Colonic mucosa (tissue), 4 donors: ENCODE results near the gene KIAA1614. TPM values are rescaled to one million over a fixed set of nuclear protein-coding genes. Genes with fewer than 3 reads are reported as not detected.
A peak's percentile ranks its signal among the peaks of the same experiment; 100 is the strongest.

Source experiments
- DNase-seq: peaks from one replicate; pipeline ENCODE4 v3.0.0-alpha.2; 2020
- H3K27ac ChIP-seq: fragments of 200-600 bp; one replicate; pipeline ENCODE4 v1.8.0; 2021
- H3K27me3 ChIP-seq: fragments of 200-600 bp; one replicate; pipeline ENCODE4 v1.8.0; 2021
- H3K36me3 ChIP-seq: fragments of 200-600 bp; one replicate; pipeline ENCODE4 v1.8.0; 2021
- H3K4me1 ChIP-seq: fragments of 200-600 bp; one replicate; pipeline ENCODE4 v1.8.0; 2021; ENCODE audit warnings: mild to moderate bottlenecking
- H3K4me3 ChIP-seq: fragments of 200-600 bp; one replicate; pipeline ENCODE4 v1.8.0; 2021
- H3K9ac ChIP-seq, 2 donors: one replicate each; pipeline ENCODE4 v1.7.0; 2013; ENCODE audit warnings: control low read depth in 2 of 2, low read depth in 2 of 2, low read length in 2 of 2
- H3K9me3 ChIP-seq: fragments of 200-600 bp; one replicate; pipeline ENCODE4 v1.8.0; 2021
- CTCF ChIP-seq: fragments of 200-600 bp; IDR thresholded peaks from one replicate; pipeline ENCODE4 v1.8.0; 2022; ENCODE audit warnings: antibody characterized with exemption, mild to moderate bottlenecking
- intact Hi-C: fragments of 100-400 bp; cut with DNase I; formaldehyde crosslinking; loops from one replicate; pipeline ENCODE4 v1.14.1; 2022
- total RNA-seq, 2 donors: library from RNA; stranded (reverse); fragmentation: NEBNext Ultra II Directional in 1 of 2; extraction: Animal tissue kit (Norgen Biotek cat#: 25700) in 1 of 2; gene quantifications; one replicate each; pipeline ENCODE4 v1.2.1, GENCODE V29; 2021
- donor health status: healthy.
- donor health status: DM: no; HTN: no; CAD: no.
- donor health status: DM: no; HTN: no; CAD: no.

Gene KIAA1614
- total RNA-seq, 2 donors from 2014 or later = 0.74 to 2.1 TPM

GRCh38 chr1:180950321-180950720, 37.6 kb downstream of the KIAA1614 start:
- H3K36me3 ChIP-seq = no peaks in the 10 kb centered on the region
- no peak for DNase-seq
- intact Hi-C loops = loop anchor here (10.0 kb wide), 1 partner anchor 194 kb away; no protein-coding TSS in a partner anchor
- TF ChIP-seq CTCF = no peak
- H3K9me3 ChIP-seq = no peaks in the 10 kb centered on the region
- no peak overlapping the region for H3K4me3 ChIP-seq
- no peaks in the 10 kb centered on the region for H3K27me3 ChIP-seq
- H3K4me1 ChIP-seq = no peaks in the 10 kb centered on the region
- no peak overlapping the region for H3K9ac ChIP-seq
- H3K27ac ChIP-seq = no peak overlapping the region

- TF ChIP-seq CTCF = no peak
- Histone ChIP-seq H3K27ac (no peak overlapping the region), H3K9me3 (no peaks in the 10 kb centered on the region), H3K9ac (no peak overlapping the region), H3K36me3 (no peaks in the 10 kb centered on the region), H3K4me3 (no peak overlapping the region), H3K27me3 (no peaks in the 10 kb centered on the region), H3K4me1 (no peaks in the 10 kb centered on the region)
- DNase-seq = no peak
- intact Hi-C loops = loop anchor here (10.0 kb wide), 1 partner anchor 194 kb away; no protein-coding TSS in a partner anchor
These were observed 38.6 kb downstream of the KIAA1614 start for GRCh38 chr1:180951186-180951745.

- H3K4me3 ChIP-seq = no peak overlapping the region
- no peak for DNase-seq
- H3K9me3 ChIP-seq = no peaks in the 10 kb centered on the region
- no peak overlapping the region for H3K9ac ChIP-seq
- H3K4me1 ChIP-seq = no peaks in the 10 kb centered on the region
- H3K27me3 ChIP-seq = no peaks in the 10 kb centered on the region
- no peak overlapping the region for H3K27ac ChIP-seq
- intact Hi-C loops = loop anchor here (10.0 kb wide), 1 partner anchor 193 kb away; no protein-coding TSS in a partner anchor
- no peaks in the 10 kb centered on the region for H3K36me3 ChIP-seq
- no peak for TF ChIP-seq CTCF
These were observed 39.3 kb downstream of the KIAA1614 start for GRCh38 chr1:180951836-180952656.

GRCh38 chr1:180952657-180953013, 39.9 kb downstream of the KIAA1614 start:
- Histone ChIP-seq H3K27me3 (no peaks in the 10 kb centered on the region), H3K4me1 (no peaks in the 10 kb centered on the region), H3K9me3 (no peaks in the 10 kb centered on the region), H3K4me3 (no peak overlapping the region), H3K36me3 (no peaks in the 10 kb centered on the region), H3K9ac (no peak overlapping the region), H3K27ac (no peak overlapping the region)
- intact Hi-C loops = loop anchor here (10.0 kb wide), 1 partner anchor 192 kb away; no protein-coding TSS in a partner anchor
- DNase-seq = no peak
- no peak for TF ChIP-seq CTCF

- H3K27ac ChIP-seq = peak overlapping the region; percentile 23
- TF ChIP-seq CTCF = no peak
- H3K4me3 ChIP-seq = peak overlapping the region; percentile 67
- intact Hi-C loops = loop anchor here (10.0 kb wide), 1 partner anchor 191 kb away; no protein-coding TSS in a partner anchor
- no peaks in the 10 kb centered on the region for H3K4me1 ChIP-seq
- H3K27me3 ChIP-seq = no peaks in the 10 kb centered on the region
- no peaks in the 10 kb centered on the region for H3K9me3 ChIP-seq
- peak; percentile 53 for DNase-seq
- H3K36me3 ChIP-seq = no peaks in the 10 kb centered on the region
- peak overlapping the region; percentile 58 to 63 for H3K9ac ChIP-seq
These were observed 40.8 kb downstream of the KIAA1614 start for GRCh38 chr1:180953291-180954004.
